ENCODE measurements around the gene STARD6. TPM values are rescaled to one million over a fixed set of nuclear protein-coding genes. Genes with fewer than 3 reads are reported as not detected.
A peak's percentile ranks its signal among the peaks of the same experiment; 100 is the strongest.

STARD6 gene
- polyA plus RNA-seq, 1 donor (not counting 4 experiments of a cell fraction or from before 2014, with no cell fraction given) = 0.30 TPM

DNA sequence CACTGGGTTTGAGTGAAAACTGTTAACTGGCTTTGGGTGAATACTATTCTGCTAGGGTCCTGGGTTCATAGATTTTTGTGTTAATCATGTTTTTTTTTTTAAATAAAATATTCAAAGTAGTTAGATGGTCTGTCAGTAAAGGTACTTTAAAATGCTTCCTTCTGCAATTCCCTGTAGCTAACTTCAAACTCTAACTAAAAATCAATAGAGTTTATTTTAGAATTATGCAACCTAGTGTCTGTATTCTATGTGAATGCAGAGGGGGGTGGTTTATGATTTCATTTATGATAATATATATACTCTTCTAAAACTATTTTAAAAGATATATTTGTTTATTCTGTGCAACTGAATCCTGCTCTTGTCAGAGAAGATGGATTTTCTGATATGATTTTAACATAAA, 27.9 kb downstream of the STARD6 start:
- FAIRE-seq = no peak
- Histone ChIP-seq H3K27me3 (ENCODE audit: control insufficient read depth, extremely low read depth, insufficient read depth, low read length) (no peaks in the 10 kb centered on the region), H3K79me2 (ENCODE audit: control insufficient read depth, insufficient read depth, low read length) (no peaks in the 10 kb centered on the region), H3K4me3 (ENCODE audit: control insufficient read depth in 2 of 3, extremely low read depth in 1 of 3, insufficient read depth in 2 of 3, low read depth in 1 of 3, low read length in 3 of 3) (no peak overlapping the region), H3K36me3 (ENCODE audit: control insufficient read depth in 2 of 2, extremely low read depth in 1 of 2, insufficient read depth in 2 of 2, low read length in 2 of 2) (no peaks in the 10 kb centered on the region), H4K20me1 (ENCODE audit: control insufficient read depth, extremely low read depth, insufficient read depth, low read length) (no peaks in the 10 kb centered on the region), H3K9ac (ENCODE audit: control insufficient read depth, extremely low read depth, insufficient read depth, low read length) (no peak overlapping the region), H3K9me1 (ENCODE audit: control insufficient read depth, extremely low read depth, insufficient read depth, low read length) (no peaks in the 10 kb centered on the region), H2AFZ (ENCODE audit: control insufficient read depth, low read length) (no peak overlapping the region), H3K4me2 (ENCODE audit: control insufficient read depth, extremely low read depth, insufficient read depth, low read depth, low read length) (no peak overlapping the region), H3K9me3 (ENCODE audit: control insufficient read depth, low read depth, low read length) (no peaks in the 10 kb centered on the region), H3K4me1 (ENCODE audit: control insufficient read depth, extremely low read depth, insufficient read depth, low read length) (peaks cover 4% of the 10 kb centered on the region), H3K27ac (ENCODE audit: control insufficient read depth, insufficient read depth, low read length) (no peak overlapping the region)
- dilution Hi-C loops (cut with MboI; ENCODE audit: extremely low pct_ligation_motif_present, low sequenced_read_pairs) = no loop called here
- TF ChIP-seq CTCF (optimal IDR thresholded peaks at IDR 0.05 in 1 of 3, IDR thresholded peaks at IDR 0.05 in 1 of 3, conservative IDR thresholded peaks at IDR 0.05 in 1 of 3; ENCODE audit: extremely low read depth in 1 of 3, insufficient read depth in 2 of 3, low read length in 3 of 3) (no peak), EZH2 (IDR thresholded peaks at IDR 0.05; ENCODE audit: low read length) (no peak)
- DNase-seq (ENCODE audit: low read depth, low spot score) = no peak

DNA sequence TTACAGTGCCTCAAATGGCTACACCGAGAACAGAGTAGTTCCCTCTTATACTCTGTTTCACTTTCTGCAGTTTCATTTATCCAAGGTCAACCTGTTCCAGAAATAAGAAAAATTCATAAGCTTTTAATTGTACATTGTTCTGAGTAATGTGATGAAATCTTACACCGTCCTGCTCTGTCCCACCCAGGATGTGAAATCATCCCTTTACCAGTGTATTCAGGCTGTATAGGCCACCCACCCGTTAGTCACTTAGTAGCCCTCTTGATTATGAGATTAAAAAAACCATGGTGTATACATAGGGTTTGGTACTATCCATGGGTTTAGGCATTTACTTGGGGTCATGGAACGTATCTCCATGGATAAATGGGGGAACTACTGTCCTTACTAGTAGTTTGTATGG, 29.8 kb downstream of the STARD6 start:
- H3K9ac ChIP-seq (ENCODE audit: control insufficient read depth, extremely low read depth, insufficient read depth, low read length) = no peak overlapping the region
- DNase-seq (ENCODE audit: low read depth, low spot score) (no peak), FAIRE-seq (peak; percentile 23)
- H3K9me3 ChIP-seq (ENCODE audit: control insufficient read depth, low read depth, low read length) = no peaks in the 10 kb centered on the region
- H3K36me3 ChIP-seq (ENCODE audit: control insufficient read depth in 2 of 2, extremely low read depth in 1 of 2, insufficient read depth in 2 of 2, low read length in 2 of 2) = no peaks in the 10 kb centered on the region
- H3K79me2 ChIP-seq (ENCODE audit: control insufficient read depth, insufficient read depth, low read length) = no peaks in the 10 kb centered on the region
- H3K9me1 ChIP-seq (ENCODE audit: control insufficient read depth, extremely low read depth, insufficient read depth, low read length) = no peaks in the 10 kb centered on the region
- TF ChIP-seq CTCF (optimal IDR thresholded peaks at IDR 0.05 in 1 of 3, IDR thresholded peaks at IDR 0.05 in 1 of 3, conservative IDR thresholded peaks at IDR 0.05 in 1 of 3; ENCODE audit: extremely low read depth in 1 of 3, insufficient read depth in 2 of 3, low read length in 3 of 3) (no peak), EZH2 (IDR thresholded peaks at IDR 0.05; ENCODE audit: low read length) (no peak)
- no peak overlapping the region for H3K4me3 ChIP-seq (ENCODE audit: control insufficient read depth in 2 of 3, extremely low read depth in 1 of 3, insufficient read depth in 2 of 3, low read depth in 1 of 3, low read length in 3 of 3)
- H3K4me1 ChIP-seq (ENCODE audit: control insufficient read depth, extremely low read depth, insufficient read depth, low read length) = peaks cover 4% of the 10 kb centered on the region
- H4K20me1 ChIP-seq (ENCODE audit: control insufficient read depth, extremely low read depth, insufficient read depth, low read length) = no peaks in the 10 kb centered on the region
- no peaks in the 10 kb centered on the region for H3K27me3 ChIP-seq (ENCODE audit: control insufficient read depth, extremely low read depth, insufficient read depth, low read length)
- no peak overlapping the region for H3K4me2 ChIP-seq (ENCODE audit: control insufficient read depth, extremely low read depth, insufficient read depth, low read depth, low read length)
- dilution Hi-C loops (cut with MboI; ENCODE audit: extremely low pct_ligation_motif_present, low sequenced_read_pairs) = no loop called here
- peak overlapping the region; percentile 30 for H2AFZ ChIP-seq (ENCODE audit: control insufficient read depth, low read length)
- H3K27ac ChIP-seq (ENCODE audit: control insufficient read depth, insufficient read depth, low read length) = no peak overlapping the region

Data from keratinocyte (primary cell).